ENCODE results near the gene C14orf119.

Gene C14orf119

DNA sequence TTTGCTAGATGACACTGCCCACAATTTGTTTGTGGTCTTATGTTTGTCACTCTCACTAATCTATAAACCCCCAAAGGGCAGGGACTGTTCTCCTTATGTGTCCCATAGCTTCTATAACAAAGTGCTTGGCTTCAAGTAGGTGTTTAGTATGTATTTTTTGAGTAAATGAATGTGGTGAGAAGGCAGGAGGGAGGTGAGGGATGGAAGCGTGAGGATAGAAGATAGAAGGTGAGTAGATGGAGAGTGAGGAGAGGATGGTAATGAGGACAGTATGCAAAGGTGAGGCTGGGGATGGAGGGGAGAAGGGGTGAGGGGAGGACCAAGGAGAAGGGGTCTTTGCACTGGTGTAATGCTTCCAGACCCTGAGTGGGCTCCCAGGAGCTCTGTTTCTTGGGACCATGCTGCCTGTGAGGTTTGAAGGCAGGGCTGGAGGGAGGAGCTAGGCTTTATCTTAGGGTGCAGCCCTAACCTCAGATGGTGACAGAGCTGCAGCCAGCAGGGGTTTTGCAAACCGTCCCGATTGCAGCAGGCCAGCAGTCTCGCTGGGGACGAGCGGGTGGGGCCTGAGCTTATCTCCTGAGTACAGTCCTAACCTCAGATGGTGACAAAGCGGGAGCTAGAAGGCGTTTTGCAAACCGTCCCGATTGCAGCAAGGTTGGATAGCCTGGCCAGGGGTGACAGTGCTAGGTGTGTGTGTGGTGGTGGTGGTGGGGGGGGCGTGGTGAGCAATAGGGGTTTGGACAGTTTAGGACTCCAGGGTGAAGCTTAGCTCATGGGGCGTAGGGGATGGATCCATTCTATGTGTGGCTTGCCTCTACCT, 17.3 kb downstream of the C14orf119 start:
- DNase-seq = no peak

DNA sequence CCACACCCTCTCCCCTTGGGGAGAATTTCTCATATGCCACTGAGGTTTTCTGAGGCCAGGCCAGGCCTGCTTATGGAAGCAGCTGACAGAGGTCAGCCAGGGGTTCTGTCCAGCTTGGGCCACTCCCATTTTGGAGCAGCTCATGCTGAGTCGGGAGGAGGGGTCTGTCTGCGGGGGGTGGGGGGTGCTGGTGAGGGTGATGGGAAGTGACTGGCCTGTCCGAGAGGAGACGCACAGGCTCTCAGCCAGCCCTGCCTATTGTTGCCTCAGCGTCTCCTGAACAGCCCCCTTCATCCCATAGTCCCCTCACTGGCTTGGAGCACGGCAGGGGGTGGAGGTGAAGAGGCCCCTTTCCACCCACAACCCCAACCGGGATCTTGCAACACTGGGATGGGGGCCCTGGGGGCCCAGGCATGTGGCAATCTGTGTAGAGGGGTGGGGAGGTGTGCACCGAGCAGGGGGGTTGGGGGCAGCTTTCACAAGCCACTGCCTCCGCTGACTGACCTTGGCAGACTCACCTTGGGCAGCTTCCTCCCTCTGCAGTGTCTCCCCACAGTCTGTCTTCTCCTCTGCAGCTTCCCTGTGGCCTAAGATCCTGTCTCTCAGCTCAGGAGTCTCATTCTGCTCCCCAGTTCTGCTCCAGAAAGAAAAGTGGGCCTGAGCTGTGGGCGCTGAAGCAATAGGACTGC, 18.3 kb downstream of the C14orf119 start:
- no peak for DNase-seq

DNA sequence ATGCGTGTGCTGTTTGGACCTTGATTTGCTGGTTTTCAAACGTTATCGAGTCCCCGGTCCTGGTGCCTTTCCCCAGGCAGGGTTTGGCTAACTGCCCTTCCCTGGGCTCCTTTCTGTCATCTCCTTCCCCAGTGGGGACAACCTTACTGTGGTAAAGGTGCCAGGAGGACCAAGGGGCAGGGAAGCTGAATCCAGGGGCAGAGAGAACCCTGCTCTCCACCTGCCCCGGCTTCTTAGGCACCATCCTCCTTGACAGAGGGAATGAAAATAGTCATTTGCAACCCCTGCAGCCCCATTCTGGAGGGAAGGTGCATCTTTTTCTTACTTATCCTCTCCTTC, 18.8 kb downstream of the C14orf119 start:
- no peak for DNase-seq

DNA sequence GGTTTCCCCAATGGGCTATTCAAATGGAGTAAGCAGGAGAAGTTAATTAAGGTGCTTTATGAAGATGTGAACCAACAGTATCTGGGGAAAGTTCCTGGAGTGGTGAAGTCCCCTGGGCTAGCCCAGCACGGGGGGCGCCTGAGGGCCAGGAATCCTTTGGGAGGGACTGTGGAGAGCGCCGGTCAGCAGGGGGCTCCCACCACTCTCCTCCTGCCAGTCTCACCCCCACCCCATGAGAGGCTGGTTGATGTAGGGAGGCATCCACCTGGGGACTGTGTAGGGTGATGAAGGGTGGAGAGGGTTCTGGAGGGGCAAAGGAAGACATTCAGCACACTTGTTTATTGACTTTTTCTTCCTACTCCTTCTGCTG, 19.3 kb downstream of the C14orf119 start:
- DNase-seq = no peak

DNA sequence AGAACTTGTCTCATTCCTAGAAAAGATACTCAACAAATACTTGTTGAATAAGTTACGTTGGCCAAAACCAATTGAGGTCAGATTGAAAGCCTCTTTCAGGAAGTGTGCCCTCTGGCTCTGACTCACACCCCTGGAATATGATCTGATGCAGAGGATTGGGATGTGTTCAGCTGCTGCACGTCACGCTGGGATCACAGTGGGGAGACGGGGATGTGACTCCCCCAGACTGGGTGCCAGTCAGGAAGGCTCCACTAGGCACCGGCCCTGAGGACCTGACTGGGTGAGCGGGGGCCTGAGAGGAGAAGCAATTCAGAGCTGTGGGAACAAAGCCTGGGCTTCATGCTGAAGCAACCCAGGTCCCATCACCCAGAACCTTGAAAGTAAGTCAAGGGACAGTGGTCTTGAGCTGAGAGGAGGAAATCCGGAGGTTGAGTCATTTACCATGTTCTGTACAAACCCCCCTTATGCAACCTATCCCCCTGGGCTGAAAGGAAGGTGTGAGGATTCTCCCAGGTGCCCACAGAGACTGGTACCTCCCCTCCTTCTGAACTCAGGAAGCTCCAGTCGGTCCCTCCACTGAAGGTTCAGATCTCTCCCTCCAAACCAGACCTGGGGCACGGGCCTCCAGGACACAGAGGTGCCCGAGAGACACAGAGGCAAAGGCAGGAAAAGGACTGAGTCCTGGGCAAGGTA, 19.9 kb downstream of the C14orf119 start:
- DNase-seq = no peak

DNA sequence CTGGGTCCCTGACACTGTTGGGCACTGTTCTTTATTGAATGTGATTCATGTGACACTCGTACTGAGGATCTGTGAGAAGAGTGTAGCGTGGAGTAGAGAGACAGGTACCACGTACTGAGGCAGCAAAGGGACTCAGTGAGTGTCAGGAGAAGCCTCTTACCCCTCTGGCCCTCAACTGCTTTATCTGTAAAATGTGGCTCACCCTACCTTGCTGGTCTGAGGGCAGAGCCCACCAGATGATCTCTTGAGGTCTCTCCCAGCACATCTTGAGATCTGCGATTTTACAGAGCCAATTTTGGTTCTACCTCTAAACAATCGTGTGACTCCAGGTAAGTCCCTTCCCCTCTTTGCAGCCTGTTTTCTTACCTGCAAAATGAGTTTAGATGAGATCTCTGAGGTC, 20.6 kb downstream of the C14orf119 start:
- DNase-seq = no peak

DNA sequence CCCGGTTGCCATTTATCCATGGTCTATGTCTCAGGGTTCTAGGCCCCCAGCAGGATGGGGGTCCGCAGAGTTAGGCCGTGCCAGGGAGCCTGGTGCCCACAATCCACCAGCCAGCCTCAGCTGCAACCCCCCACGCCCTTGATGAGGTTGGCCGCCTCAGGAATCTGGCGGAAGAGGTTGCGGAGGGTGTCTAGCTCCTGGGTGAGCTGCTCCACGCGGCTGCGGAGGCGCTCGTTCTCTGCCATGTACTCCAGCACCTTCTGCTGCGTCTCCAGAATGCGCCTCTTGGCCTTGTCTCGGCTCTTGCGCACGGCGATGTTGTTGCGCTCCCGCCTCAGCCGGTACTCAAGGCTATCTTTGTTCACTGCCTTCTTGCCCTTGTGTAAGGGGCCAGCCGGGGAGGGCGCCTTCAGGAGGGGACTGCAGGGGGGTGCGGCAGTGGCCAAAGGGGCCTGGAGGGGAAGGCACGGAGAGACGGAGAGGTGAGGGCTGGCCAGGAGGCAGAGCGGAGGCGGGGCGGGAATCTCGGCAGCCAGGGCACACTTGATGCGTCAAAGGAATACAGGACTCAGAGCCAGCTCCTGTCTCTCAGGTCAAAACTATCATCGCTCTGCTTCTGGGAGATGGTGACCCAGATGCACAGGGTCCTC, 22.2 kb downstream of the C14orf119 start:
- no peak for DNase-seq

DNA sequence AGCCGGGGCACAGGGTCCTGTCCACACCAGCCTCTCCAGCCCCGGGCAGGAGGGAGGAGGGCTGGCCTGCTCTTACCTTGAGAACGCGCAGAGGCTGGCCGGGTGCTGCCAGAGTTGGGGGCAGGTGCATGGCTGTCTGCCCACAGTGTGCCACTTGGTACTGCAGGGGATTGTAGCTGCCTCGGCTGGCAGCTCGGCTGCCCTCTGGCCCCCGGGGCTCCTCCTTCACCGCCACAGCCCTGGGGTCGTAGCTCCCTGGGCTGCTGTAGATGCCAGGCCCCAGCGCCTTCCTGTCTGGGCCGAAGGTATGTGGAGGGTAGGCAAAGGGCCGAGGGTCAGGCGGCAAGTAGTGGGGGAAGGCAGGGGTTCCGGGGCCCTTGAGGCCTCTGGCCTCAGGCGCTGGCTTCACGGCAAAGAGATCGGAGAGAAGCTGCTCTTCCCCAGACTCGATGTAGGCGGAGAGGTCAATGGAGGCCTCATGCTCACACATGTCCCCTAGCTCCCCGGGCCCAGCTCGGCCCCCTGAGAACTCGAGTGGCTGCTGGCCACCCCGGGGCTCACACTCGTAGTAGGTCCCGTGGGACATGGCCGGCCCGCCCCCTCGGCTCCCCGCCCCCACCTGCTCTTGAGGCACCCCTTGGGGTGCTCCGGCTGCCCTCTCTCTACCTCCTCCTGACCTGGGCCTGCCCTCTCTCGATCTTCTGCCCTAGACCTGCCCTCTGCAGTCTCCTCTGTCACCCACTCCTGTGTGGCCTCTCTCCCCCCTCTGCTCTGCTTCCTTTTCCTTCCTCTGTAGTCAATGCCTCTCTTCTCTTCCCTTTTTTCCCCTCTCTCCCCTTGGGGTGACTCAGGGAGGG, 23.4 kb downstream of the C14orf119 start, which contains the start of gene CEBPE:
CEBPE (minus strand) TSS at position 750 of the 857 bp plus-strand sequence; CDS start at position 586, 164 bp downstream.
- DNase-seq = no peak

DNA sequence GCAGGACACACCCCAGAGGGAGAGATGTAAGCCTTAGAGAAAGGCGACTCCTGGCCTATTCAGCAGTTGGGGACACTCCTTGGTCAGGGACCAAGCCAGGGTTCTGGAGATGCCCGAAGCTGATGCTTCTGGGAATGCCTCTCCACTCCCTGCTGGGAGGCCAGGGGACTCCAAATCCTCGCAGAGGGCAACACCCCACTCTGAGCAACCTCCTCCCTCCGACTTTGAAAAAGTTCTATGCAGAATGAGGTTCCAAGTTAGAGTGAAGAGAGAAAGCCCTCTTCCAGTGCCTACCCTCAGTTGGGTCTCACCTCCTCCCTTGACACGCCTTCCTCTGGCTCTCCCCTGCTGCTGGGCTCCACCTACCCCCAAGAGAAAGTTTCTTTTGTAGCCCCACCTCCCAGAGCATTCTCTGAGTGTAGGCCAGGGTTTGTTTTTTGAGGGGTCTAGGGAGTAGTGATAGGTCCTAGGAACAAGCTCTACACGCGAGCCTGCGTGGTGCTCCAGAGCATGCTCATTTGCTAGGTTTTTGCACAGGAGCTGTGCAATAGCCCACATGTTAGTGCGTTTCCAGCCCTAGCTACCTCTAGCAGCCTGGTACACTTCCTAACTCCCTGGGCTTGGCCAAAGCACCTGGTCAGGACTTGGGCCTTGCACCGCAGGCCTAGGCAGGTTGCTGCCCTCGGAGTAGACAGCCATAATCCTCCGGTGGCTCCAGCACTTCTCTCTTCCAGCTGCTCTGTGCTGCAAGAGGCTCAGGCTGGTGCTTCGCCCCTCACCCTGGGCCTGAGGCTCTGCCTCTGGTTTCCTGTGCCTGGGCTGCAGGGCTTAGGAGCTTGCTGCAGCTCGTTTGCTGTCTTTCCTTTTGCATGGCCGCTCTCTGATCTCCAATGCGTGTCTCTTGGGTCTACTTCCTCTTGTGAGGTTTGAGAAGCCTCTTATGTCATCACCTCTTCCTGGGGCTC, 24.3 kb downstream of the C14orf119 start:
- DNase-seq = no peak

DNA sequence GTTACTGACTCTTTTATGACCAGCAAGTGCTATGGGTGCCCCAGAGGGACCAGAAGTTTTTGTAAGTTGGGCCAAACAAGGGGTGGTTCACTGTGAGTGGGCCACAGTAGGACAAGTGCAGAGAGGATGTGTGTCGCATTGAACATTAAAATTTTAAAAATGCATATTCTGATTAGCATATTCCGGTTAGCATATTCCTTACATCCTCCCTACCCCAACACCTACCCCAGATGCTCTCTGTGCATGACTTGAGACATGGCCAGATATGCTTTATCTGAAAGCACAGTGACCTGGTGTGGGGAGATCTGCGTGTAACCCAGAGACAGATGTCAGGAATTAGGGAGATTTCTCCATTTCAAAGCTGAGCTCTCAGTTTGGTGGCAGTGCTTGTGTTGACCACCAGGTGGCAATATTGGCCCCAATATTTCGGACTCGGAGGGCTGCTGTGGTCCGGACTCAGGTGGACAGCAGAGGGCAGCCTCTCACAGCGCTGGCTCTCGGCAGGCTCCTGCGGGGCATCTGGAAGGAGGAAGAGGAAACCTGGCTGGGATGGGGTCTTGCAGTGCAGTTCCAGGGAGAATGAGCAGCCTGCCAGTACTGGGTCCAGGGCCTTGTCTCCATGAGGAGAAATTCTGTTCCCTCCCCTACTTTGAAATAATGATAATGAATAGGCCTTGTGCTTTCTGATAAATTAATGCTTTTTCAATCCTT, 25.4 kb downstream of the C14orf119 start:
- peak; percentile 94 for DNase-seq

DNA sequence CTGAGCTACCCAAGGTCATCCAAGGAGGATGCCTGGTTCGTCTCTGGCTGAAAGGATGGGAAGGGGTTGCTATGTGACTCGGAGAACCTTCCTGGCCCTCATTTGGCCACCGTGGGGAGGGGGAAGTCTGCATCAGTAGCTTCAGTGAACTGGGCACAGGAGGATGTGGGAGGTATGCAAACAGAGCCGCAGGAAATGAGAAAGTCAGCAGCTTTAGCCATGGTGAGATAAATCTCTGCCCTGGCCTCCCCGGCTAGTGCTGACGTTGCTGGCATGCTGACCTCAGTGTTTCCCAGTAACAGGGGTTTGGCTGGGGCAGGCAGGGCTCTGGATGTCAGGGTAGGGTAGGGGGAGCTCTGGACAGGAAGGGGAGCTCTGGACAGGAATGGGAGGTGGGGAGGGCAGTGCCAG, 26.1 kb downstream of the C14orf119 start:
- DNase-seq = no peak

DNA sequence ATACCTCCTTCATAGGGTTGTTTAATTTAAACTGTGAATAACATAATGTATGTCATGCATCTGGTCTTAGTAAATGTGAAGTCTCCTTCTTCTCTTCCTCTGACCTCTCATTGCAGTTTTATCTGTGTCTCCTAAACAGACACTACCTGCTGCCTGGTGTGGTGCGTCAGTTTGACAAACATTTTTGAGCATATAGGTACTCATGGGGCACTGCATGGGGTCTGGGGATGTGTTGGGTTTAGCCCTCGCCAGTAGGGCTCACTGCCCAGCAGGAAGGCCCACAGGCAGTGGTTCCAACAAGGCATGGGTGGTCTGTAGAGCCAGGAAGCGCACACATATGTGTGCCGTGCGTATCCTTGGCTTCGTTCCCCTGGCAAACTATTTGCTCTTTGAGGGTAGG, 26.8 kb downstream of the C14orf119 start:
- DNase-seq = no peak

DNA sequence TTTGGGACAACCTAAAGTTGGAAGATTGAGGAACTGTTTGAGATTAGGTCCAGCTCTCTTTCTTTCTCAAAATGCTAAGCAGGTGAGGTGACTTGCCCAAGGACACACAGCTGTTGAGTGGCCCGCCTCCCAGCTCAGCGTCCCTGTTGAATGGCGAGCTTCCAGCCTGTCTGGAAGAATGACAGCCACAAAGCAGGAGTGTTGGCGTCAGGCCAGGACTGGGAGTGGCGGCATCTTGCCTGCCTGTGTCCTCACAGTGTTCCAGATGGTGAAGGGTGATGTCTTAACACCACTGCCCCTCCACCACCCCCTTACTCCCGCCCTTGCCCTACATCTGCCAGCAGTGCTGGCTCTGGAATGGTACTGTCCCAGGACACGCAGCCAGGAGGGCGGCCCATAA, 28.1 kb downstream of the C14orf119 start:
- no peak for DNase-seq

DNA sequence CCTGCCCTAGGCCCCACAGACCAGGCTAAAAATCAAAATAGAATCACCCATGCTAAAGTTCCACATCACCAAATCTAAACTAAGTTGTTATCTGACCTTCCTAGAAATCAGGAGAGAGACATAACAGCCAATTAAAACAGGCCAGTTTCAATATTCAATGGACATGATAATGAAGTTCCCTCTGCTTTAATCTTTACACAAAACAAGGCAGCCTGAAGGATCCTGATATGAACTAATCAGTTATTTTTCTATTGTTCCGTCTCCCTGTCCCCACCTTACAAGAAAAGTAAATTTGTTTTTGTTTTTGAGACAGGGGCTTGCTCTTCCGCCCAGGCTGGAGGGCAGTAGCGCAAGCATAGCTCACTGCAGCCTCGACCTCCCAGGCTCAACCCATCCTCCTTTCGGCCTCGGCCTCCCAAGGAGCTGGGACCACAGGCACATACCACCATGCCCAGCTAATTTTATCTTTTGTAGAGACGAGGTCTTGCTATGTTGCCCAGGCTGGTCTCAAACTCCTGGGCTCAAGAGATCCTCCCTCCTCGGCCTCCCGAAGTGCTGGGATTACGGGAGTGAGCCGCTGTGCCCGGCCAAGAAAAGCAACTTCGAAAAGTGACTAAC, 29.1 kb downstream of the C14orf119 start:
- DNase-seq = no peak

DNA sequence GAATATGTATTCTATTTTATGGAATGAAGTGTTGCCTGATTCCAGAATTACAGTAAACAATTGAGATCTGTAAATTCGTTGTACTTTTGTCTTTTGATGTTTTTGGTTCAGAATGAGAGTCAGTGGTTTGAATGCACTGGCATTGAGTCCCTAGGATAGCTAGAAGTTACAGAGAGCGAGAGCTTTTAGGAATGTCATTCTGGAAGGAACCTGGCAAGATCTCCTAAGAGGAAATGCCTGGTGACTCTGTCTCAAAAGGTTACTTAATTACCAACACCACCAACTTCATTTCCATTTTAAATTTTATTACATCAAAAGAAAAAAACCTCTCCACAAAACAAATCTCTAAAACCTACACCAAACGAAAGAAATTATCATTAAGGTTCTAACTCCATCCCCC, 29.7 kb downstream of the C14orf119 start:
- DNase-seq = no peak

DNA sequence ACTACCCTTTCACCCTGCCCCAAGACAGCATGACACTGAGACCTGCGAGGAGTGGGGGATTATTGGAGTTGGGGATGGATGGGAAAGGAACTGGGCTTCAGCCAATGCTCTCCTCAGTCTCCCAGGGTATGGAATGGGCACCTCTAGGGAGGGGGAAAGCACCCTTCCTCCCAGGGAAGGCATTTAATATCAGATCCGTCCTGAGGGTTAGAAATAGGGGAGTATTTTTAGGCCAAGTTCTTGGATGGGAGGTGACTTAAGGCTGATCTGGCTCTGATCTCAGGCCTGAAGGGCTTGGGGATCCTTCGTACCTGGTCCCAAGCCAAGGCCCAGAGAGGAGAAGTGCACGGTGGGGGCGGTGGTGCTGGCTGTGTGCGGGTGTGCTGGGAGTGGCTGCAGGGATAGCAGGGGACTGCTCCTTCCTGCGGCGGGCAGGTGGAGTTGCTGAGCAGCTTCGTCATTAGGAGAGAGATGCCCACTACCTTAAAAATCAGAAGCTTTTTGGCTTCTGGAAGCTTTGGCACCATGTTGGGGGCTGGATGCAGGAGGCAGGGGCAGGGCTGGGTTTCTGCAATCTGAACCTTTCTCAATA, 30.7 kb downstream of the C14orf119 start:
- no peak for DNase-seq

DNA sequence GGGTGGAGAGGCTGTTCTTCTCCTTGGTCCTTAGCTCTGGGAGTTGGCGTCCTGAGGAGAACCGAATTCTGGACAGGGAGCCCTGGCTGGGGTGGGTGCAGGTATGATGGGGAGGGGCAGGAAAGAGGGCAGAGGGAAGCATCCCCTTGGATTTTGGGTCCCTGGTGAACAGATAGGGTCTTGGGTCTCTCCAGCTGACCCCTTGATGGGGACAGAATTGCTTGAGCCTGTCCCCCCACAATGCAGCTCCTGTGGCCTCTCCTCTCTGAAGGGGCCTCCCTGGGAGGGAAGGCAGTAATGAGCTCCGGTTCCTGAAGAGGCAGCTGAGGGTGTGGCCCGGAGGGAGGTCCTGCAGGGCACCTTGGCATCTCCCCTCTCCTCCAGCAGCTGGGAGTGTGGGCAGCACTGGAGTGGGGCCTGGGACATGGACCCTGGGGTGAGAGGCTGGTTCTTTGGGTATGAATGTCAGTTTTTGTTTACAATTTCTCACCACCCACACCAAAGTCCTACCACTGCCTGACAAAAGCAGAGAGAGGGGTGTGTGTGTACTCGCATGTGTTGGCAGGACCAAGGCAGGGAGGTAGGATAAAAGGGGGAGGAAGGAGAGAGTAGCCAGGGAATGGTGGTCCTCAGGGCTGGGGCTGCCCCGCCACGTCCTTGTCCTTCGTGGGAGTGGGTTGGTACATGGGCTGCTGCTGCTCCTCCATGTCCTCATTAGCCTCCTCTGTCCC, 31.4 kb downstream of the C14orf119 start:
- no peak for DNase-seq

DNA sequence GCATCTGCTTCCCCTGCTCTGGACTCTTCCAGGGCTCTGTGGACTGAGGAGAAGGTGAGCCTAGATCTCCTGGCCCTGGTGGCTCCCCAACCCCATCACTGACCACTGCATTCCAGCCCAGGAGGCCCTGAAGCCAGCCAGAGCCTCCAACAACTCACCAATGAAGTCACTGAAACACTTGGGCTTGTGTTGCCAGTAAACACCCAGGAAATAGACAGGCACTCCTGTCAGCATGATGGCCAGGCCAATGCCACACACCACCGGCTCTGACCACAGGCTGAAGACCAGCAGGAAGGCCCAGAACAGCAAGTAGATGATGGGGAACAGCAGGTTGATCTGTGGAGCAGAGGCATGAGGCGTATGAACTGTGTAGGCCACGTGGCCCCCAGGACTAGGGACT, 32.6 kb downstream of the C14orf119 start:
- no peak for DNase-seq
